ENCODE data around the gene ALPK3.

ALPK3 gene

DNA sequence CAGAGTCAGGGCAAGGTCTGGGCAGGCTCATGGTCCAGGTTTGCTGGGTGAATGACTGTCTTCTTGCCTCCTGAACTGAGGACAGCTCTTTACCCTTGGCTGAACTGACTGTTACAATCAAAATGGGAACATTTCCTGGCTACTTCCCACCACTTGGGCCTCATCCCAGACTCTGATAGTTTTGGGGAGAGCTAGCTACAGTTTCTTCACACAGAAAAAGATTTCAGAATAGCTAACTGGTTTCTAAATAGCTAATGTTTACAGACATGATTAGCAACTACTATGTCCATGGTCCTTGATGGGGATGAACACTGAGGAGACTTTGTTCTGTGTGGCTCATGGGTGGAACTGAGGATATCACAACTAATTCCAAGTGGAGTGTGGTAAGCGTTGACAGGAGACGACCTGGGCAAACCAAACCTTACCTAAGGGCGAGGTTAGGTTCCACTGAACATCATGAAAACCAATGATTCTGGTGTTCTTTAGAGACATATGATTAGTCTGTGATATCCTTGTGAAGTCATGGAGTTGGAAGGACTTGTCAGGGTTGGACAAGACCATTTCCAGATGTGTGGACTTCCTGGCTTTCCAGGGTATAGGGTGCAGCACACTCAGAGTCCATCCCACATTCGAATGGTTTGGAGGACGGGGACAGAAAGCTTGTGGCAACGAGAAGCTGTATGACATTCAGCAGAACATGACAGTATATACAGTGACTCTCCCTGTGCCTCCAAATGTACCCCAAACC is 7.3 kb downstream of the ALPK3 start:
- DNase-seq = no peak

DNA sequence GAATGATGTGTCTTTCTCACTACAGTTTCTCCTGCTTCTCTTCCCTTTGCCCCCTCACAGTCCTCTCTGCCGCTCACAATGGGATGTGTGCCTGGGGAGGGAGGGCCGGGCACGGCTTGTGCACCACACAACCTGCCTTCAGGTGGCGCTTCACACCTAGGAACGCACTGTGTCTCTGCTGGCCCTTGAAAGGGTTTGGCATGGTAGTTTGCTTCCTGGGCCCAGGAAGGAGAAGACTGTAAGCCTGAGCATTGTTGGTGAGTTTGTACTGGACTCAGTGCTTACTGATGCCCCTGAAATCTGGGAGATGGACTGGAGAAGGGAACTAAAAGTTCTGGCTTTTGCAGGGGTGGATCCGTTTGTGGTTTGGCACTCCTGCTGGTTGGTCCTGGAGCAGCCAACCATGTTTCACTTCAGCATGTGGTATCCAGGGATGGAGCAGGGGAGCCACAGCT is 9.2 kb downstream of the ALPK3 start:
- DNase-seq = no peak

DNA sequence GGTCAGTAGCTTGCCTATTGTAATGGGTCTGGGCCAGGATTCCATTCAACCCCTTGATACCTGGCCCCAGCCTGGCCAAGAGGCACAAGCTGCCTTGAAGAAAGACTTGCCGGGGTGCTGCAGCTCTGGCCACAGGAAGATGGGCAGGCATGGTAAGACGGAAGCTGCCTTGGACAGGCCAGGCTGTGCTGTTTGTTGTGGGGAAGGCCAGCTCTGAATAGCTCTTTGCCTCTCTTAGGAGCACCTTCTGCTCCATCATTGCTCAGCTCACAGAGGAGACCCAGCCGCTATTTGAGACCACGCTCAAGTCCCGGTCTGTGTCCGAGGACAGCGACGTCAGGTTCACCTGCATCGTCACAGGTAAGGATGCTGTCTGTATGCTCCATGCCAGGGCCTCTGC is 10.1 kb downstream of the ALPK3 start:
- DNase-seq = no peak

DNA sequence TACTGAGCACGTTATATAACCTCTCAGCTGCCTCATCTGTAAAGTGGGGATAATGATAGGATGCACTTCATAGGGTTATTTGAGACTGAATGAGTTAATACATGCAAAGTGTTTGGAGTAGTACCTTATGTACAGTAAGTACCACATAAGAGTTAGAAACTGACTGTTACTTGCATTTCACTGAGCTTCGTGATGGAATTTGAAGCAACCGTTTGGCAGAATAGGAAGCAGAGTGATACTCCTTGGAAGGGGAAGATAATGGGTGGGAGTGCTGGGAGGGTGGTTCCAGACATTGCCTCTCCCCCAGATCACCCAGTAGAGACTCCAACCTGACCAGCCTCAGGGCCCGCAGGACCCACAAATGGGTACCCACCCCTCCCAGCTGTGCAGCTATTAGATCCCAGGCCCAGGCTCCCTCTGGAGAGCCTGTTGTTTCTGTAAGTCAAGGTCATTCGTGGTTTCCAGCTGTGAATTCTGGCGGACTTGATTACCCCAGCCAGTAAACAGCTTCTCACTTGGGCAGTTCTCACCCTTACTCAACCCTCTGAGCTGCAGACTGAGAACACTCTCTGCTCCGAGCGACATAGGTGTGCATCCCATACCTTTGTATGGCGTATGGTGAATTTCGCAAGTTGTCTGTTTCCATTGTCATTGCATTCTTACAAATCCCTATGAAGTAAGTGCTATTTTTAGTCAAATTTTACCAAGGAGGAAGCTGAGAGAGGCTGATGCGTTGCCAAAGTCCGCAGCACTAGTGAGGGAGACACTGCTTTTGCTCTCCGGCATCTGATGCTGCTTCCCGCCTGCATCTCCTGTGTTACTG is 11.1 kb downstream of the ALPK3 start:
- no peak for DNase-seq

DNA sequence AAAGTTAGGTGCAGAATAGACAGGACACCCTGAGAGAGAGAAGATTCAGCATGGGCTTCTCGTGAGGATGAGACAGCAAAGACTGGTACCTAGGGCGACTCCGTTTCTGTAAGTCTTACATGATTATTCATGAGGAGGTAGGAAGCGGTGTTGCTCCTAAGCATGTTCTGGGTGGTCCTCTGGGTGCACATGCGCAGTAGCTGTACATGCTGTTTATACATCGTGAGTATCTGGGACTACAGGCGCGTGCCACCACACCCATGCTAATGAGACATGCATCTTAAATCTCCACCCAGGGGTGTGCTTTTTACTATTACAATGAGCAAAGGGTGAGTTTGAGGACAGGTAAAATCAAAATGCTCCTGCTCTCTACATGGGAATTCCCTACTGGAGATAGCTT is 12.3 kb downstream of the ALPK3 start:
- DNase-seq = no peak

DNA sequence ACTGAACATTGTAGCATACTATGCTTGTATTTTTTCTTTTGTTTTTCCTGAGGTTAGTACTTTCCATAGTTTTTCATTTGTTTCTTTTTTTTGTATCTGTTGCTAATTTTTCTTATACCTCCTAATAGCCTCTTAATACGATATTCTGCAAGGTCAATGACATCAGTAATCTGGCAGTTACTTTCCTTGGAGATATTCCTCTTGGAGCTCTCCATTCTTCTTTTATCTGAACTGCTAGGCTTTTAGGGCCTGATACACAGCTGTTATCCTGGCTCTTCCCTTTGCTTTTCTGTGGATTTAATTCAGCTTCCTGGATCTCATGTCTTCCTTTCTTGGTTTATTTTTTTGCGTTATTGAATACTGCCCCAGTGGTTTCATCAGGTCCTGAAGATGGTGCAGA is 12.9 kb downstream of the ALPK3 start:
- no peak for DNase-seq

DNA sequence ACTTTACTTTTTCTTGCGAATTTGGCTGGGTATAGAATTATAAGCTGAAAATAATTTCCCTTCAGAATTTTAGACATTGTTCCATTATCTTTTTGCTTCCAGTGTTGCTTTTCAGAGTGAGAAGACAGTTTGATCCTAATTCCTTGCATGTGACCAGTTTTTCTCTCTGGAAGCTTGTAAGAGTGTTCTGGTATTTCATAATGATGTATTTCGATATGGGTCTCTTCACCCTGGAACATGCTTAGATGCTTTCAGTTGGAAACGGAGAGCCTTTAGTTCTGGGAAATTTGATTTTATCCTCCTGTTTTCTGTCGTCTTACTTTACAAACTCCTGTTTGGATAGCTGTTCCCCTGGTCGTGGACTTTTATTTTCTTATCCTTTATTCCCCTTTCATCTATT is 13.9 kb downstream of the ALPK3 start:
- no peak for DNase-seq

DNA sequence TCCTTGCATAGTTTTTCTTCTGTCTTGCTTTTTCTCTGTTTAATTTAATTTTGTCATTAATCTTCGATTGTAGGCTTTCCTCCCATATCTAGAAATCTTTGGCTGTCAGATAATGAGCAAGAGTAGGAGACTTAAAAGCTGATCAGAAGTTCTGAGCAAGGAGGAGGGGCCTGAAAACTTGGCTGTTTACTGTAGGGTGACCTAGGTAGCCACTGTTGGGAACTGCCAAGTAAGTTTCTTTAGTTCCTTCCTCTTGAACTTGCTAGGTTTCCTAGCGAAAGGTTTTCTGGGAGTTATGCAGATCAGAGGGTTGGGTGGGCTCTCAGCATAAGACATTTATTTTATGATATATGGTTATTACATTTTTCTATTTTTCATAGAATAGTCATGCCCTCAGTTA is 14.5 kb downstream of the ALPK3 start:
- DNase-seq = no peak

DNA sequence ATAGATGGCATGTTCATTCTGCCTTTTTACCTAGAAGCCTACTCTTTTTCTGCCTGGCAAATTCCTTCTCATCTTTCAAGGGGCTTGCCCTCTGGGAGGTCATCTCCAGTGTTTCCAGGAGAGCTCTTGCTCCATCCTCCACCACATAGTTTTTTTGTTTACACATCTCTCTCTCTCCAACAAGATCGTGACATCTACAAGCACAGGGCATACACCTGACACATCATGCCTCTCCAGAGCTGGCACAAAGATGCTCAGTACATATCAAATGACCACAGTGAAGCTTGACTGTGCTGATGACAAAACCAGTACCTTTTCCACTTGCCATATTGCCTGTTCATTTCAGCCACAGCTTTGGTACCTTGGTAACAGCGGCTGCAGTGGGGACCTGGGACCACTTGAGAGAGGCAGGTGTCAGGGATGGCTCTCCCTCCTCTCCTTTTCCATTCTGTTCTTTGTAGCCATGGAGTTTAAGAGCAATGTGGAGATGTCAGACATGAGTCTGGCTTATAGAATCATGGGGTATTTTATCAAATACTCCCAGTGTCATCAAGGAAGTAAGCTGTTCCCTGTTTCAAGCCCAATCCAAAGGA is 15.4 kb downstream of the ALPK3 start:
- DNase-seq = no peak

DNA sequence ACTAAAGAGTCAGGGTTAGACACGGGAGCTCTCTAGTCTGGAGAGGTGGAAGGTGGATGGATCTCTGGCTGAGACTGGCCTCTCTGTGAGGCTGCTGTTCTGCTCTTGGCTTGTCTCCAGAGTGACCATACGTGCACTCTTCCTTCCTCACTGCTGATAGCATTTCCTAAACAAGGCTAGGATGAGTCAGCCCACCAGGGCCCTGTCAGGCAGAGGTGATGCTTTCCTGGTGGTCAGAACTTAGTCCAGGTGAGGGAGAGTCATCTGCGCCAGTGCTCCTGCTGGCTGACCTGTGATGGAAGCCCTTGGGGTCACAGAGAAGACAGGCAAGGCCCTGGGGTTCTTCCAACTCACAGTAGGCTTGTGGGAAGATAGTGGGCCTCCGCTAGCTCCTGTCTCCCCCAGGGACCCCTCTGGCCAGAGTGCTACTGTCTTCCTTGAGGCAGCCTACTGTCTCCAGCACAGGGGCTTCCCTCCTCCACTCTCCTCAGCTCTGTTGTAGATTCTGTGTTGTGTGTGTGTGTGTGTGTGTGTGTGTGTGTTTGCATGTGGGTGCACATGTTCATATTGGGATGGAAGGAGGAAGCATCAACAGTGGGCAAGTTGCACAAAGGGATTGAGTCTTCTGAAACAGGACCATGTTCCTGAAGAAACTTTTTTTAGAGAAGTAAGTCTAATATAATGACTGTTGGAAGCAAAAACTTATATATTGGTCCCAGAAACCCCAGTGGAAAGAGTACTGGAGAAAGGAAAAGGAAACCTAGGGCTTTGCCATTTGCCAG is 16.5 kb downstream of the ALPK3 start:
- DNase-seq = no peak

DNA sequence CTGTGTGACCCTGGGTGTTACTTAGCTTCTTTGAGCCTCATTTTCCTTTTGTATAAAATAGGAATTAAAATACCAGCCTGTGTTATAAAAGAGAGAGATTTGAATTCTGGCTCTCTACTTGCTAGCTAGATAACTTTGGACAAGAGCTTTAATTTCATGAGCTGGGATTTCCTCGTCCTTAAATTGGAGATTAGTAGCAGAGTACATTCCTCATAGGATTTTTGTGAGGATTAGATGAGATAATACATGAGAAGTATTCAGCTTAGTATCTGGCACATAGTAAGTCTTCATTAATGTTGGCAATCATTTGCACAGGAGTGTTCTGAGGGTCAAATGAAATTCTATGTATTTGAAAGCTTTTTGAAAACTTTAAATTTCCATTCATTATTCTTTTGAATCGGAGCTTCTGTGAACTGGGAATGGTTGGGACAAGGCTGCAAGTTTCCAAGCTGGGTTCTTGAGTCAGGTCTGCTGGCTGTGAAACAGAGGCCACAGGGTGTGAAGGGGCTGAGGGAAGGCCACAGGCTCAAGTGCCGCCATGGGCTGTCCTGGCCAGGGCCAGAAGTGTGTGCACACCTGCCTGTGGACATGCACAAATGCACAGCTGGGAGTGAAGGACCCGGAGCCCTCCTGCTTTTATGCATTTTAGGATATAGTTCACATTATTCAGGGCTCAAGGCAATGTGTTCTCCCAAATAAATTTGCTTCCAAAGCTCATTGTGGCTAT is 17.2 kb downstream of the ALPK3 start:
- no peak for DNase-seq

DNA sequence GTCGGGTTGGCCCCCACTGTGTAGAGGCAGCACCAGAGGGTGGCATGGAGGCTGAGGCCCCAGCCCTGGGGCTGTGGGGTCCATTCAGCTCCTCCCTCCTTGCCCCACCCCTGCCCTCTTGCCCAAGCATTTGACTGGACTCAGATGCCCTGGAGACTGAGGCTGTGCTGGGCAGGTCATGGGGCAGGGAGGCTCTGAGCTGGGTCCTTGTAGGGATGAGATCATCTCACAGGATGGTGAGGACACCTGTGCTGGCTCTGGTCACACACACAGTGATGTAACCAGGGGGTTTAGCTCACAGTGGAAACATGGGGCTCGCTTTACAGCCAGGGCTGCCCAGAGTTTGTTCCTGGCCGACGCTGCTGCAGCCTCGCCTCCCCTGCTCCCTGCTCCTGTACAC is 17.8 kb downstream of the ALPK3 start:
- no peak for DNase-seq

DNA sequence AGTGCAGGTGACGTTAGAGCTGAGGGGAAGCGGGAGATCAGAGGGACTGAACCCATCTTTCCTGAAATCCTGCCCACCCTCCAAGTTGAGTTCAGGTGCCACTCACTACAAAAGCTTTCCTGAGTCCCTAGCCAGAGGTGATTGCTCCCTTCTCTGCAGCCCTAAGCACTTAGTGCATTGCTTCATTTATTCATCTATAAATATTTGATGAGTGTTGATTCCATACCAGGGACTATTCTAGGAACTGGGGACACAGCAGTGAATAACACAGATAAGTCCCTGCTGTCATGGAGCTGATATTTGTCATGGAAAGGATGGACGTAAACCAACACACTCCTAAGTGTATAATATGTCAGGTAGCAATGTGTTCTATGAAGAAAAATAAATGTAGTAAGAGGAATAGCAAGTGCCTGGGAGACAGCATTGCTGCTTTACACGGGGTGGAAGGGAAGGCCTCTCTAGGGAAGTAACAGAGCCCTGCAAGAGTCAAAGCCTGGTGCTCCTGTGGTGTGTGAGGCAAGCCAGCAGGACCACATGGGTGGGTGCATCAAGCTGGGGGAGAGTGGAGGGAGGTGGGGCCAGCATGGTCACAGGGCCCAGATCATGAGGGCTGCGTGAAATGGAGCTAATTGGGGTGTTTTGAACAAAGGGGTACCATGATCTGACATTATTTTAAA is 18.6 kb downstream of the ALPK3 start:
- no peak for DNase-seq

DNA sequence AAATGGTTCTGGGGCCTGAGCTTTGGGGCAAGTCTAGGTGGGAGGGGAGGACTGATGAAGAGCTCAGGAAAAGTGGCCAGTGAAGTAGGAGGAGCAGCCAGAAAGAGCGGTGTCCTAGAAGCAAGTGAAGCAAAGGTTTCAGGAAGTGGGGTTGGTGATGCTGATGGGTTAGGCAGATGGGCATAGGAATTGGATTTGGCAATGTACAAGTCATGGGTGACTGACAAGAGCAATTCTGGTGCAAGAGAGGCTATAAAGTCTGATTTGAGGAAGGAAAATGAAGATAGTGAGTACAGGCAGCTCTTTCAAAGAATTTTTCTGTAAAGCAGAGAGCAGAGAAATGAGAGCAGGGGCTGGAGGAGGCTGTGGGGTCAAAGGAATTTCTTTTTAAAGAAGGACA is 19.7 kb downstream of the ALPK3 start:
- DNase-seq = no peak

DNA sequence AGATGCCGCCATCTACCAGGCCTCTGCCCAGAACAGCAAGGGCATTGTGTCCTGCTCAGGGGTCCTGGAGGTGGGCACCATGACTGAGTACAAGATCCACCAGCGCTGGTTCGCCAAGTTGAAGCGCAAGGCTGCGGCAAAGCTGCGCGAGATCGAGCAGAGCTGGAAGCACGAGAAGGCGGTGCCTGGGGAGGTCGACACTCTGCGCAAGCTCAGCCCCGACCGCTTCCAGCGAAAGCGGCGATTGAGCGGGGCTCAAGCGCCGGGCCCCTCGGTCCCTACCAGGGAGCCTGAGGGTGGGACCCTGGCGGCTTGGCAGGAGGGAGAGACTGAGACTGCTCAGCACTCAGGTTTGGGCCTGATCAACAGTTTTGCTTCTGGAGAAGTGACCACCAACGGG is 22.6 kb downstream of the ALPK3 start:
- no peak for DNase-seq

DNA sequence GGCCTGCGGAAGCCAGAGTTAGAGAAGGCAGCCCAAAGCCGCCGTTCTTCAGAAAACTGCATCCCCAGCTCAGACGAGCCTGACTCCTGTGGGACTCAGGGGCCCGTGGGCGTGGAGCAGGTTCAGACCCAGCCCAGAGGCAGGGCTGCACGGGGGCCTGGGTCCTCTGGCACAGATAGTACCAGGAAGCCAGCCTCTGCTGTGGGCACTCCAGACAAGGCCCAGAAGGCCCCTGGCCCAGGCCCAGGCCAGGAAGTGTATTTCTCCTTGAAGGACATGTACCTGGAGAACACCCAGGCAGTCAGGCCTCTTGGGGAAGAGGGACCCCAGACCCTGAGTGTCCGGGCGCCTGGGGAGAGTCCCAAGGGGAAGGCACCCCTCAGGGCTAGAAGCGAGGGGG is 23.1 kb downstream of the ALPK3 start:
- no peak for DNase-seq

DNA sequence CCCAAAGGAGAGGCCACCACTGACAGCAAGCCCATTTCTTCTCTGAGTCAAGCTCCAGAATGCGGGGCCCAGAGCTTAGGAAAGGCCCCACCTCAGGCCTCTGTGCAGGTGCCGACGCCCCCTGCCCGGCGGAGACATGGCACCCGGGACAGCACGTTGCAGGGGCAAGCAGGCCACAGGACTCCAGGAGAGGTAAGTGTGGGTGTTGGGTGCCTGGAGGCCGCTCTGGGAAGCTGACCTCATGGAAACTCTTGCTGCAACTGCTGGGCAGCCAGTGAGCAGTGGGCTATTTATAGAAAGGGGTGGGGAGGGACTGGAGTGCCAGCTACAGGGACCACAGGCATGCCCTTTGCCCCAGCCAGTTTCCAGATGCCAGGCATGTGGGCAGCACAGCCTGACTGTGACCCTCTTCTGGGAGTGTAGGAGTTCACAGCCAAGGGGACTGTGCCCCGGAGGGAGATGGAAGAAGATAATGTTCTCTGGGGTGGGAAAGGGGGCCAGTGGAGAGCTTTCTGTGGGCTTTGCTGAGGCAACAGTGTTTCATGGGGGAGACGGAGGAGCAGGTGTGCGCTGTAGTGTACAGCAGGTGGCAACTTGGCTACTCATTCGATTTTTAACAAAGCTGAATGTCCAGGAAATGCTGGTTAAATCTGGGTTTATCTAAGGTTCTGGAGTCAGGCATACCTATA is 23.7 kb downstream of the ALPK3 start:
- DNase-seq = no peak

DNA sequence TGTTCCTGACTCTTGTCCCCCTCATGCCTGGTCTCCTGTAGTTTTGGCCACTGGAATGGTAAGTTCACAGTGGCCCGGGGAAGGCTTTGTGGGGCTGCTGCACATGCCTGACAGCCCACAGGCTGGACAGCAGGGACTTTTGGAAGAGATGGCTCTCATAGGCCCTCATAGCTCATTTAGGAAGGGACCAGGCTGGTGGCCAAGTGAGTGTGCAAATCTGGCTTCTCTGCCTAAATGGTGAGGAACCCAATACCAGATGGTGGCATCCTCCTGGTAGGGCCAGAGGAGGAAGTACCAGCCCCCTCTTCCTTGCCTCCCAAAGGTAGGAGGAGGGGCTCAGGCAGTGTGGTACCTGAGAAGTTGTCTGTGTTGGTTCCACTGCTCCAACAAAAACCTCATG is 25.6 kb downstream of the ALPK3 start:
- DNase-seq = no peak

DNA sequence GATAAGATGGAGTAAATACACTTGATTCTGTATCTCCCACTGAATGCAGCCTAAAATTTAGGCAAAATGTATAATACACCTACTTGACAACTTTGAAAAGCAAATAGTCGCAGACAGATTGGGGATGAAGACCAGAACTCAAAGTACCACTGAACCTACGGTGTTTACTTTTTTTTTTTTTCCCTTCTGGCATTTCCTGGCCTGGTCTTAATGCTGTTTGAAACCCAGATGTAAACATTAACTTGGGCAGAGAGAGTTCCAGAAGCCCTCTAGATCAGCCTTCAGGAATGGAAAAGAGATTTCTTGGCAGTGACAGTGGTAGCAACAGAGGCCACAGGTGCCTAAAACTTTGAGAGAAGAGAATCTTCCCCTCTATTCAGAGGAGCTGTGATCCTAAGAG is 27.8 kb downstream of the ALPK3 start:
- DNase-seq = no peak

DNA sequence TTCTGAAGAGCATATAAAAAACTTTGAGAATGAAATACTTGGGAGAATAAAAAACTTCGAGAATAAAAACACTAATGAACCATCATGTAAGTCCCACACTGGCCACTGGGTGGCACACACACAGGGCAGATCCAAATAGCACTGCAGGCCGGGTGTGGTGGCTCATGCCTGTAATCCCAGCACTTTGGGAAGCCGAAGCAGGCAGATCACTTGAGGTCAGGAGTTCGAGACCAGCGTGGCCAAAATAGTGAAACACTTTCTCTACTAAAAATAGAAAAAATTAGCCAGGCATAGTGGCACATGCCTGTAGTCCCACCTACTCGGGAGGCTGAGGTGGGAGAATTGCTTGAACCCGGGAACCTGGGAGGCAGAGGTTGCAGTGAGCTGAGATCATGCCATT is 28.5 kb downstream of the ALPK3 start:
- DNase-seq = peak; percentile 22 to 24

DNA sequence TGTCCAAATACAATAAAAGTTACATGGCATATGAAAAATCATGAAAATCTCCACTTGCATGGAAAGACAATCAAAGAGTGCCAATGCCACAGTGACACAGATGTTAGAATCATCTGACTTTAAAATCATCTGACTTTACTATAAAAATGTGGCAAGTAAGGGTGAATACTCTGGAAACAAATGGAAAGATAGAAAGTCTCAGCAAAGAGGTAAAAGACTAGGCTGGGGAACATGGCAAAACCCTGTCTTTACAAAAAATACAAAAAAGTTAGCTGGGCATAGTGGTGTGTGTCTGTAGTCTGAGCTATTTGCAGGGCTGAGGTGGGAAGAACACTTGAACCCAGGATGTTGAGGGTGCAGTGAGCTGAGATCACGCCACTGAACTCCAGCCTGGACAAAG is 29.1 kb downstream of the ALPK3 start:
- no peak for DNase-seq
